ENCODE measurements around the gene SEMA6D. TPM values are rescaled to one million over a fixed set of nuclear protein-coding genes. Genes with fewer than 3 reads are reported as not detected.

Gene SEMA6D
- total RNA-seq, 1 donor: 8.0 TPM

DNA sequence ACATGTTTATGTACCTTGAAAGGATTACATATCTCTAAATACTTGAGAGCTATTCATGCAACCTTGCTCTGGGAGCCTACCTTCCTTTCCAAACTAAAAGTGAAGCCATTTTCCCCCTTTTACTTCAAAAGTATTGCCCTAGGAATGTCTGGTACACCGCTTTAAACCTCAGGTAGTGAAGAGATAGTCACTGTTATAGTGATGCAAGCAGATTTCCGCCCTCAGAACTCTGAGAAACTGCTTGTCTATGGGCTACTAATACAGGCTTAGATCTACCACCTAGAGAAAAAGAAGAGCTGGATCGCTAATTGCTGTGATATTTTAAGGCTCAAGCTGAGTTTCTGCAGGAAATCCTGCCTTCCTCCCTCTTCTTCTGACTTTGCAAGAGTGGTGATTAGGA lies 78.6 kb downstream of the SEMA6D start:
- Histone ChIP-seq H3K4me2 (ENCODE audit: insufficient read depth, low read length) (no peak overlapping the region), H3K36me3 (ENCODE audit: insufficient read depth, low read length) (no peaks in the 10 kb centered on the region), H3K4me3 (ENCODE audit: insufficient read depth, low read length) (no peak overlapping the region), H3K4me1 (ENCODE audit: insufficient read depth, low read length) (no peaks in the 10 kb centered on the region), H2AFZ (ENCODE audit: low read length) (no peak overlapping the region), H3K79me2 (ENCODE audit: insufficient read depth, low read length) (no peaks in the 10 kb centered on the region), H4K20me1 (ENCODE audit: insufficient read depth, low read length) (no peaks in the 10 kb centered on the region), H3K27ac (ENCODE audit: low read depth, low read length) (no peak overlapping the region), H3K9me3 (ENCODE audit: low read depth, low read length) (no peaks in the 10 kb centered on the region), H3K27me3 (ENCODE audit: insufficient read depth, low read length) (peaks cover 2% of the 10 kb centered on the region)
- no peak for DNase-seq (ENCODE audit: insufficient read length, low spot score, missing footprints)
- no peak for TF ChIP-seq CTCF (IDR thresholded peaks at IDR 0.05; ENCODE audit: extremely low read depth, low read depth, low read length)

DNA sequence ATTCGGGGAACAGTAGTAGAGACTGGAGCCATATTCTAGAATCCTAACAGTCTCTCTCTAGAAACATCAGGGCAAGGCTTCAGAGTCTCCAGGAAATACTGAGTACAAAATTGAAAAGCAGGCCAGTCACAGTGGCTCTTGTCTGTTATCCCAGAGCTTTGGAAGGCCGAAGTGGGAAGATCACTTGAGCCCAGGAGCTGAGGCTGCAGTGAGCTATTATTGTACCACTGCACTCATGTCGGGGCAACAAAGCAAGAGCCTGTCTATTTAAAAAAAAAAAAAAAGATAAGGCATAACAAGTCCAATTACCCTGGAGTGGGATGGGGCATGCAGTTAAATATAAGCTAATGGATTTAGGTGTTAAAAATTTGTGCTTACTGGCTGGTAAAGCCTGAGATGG lies 79.0 kb downstream of the SEMA6D start:
- peaks cover 2% of the 10 kb centered on the region for H3K27me3 ChIP-seq (ENCODE audit: insufficient read depth, low read length)

GRCh38 chr15:47796830-47797229 lies 79.5 kb downstream of the SEMA6D start:
- Histone ChIP-seq H3K79me2 (ENCODE audit: insufficient read depth, low read length) (no peaks in the 10 kb centered on the region), H4K20me1 (ENCODE audit: insufficient read depth, low read length) (no peaks in the 10 kb centered on the region), H3K4me3 (ENCODE audit: insufficient read depth, low read length) (no peak overlapping the region), H3K4me2 (ENCODE audit: insufficient read depth, low read length) (no peak overlapping the region), H3K36me3 (ENCODE audit: insufficient read depth, low read length) (no peaks in the 10 kb centered on the region), H2AFZ (ENCODE audit: low read length) (no peak overlapping the region), H3K27me3 (ENCODE audit: insufficient read depth, low read length) (peaks cover 2% of the 10 kb centered on the region), H3K4me1 (ENCODE audit: insufficient read depth, low read length) (no peaks in the 10 kb centered on the region), H3K27ac (ENCODE audit: low read depth, low read length) (no peak overlapping the region), H3K9me3 (ENCODE audit: low read depth, low read length) (no peaks in the 10 kb centered on the region)
- no peak for DNase-seq (ENCODE audit: insufficient read length, low spot score, missing footprints)
- no peak for TF ChIP-seq CTCF (IDR thresholded peaks at IDR 0.05; ENCODE audit: extremely low read depth, low read depth, low read length)

More for the DNA sequence above, 79.0 kb downstream of the SEMA6D start:
- no peaks in the 10 kb centered on the region for H3K9me3 ChIP-seq (ENCODE audit: low read depth, low read length)
- TF ChIP-seq CTCF (IDR thresholded peaks at IDR 0.05; ENCODE audit: extremely low read depth, low read depth, low read length): no peak
- H3K27ac ChIP-seq (ENCODE audit: low read depth, low read length): no peak overlapping the region
- no peaks in the 10 kb centered on the region for H3K79me2 ChIP-seq (ENCODE audit: insufficient read depth, low read length)
- no peaks in the 10 kb centered on the region for H4K20me1 ChIP-seq (ENCODE audit: insufficient read depth, low read length)
- H3K36me3 ChIP-seq (ENCODE audit: insufficient read depth, low read length): no peaks in the 10 kb centered on the region
- no peak overlapping the region for H3K4me2 ChIP-seq (ENCODE audit: insufficient read depth, low read length)
- DNase-seq (ENCODE audit: insufficient read length, low spot score, missing footprints): no peak
- H3K4me1 ChIP-seq (ENCODE audit: insufficient read depth, low read length): no peaks in the 10 kb centered on the region
- no peak overlapping the region for H3K4me3 ChIP-seq (ENCODE audit: insufficient read depth, low read length)
- H2AFZ ChIP-seq (ENCODE audit: low read length): no peak overlapping the region

- Histone ChIP-seq H2AFZ (ENCODE audit: low read length) (no peak overlapping the region), H3K27me3 (ENCODE audit: insufficient read depth, low read length) (no peaks in the 10 kb centered on the region), H3K4me2 (ENCODE audit: insufficient read depth, low read length) (no peak overlapping the region), H3K9me3 (ENCODE audit: low read depth, low read length) (no peaks in the 10 kb centered on the region), H3K36me3 (ENCODE audit: insufficient read depth, low read length) (no peaks in the 10 kb centered on the region), H3K4me3 (ENCODE audit: insufficient read depth, low read length) (no peak overlapping the region), H3K27ac (ENCODE audit: low read depth, low read length) (no peak overlapping the region), H3K79me2 (ENCODE audit: insufficient read depth, low read length) (no peaks in the 10 kb centered on the region), H3K4me1 (ENCODE audit: insufficient read depth, low read length) (no peaks in the 10 kb centered on the region), H4K20me1 (ENCODE audit: insufficient read depth, low read length) (no peaks in the 10 kb centered on the region)
- TF ChIP-seq CTCF (IDR thresholded peaks at IDR 0.05; ENCODE audit: extremely low read depth, low read depth, low read length): no peak
- DNase-seq (ENCODE audit: insufficient read length, low spot score, missing footprints): no peak
These were observed 84.2 kb downstream of the SEMA6D start for GRCh38 chr15:47801522-47801921.

All from osteoblast (primary cell).